ENCODE measurements around the gene FOXJ3.

FOXJ3 gene

GRCh38 chr1:42195841-42196240 is 139.2 kb downstream of the FOXJ3 start:
- DNase-seq (ENCODE audit: low read depth in 4 of 4, low spot score in 1 of 4) = no peak

GRCh38 chr1:42192106-42192505 is 142.9 kb downstream of the FOXJ3 start:
- DNase-seq (ENCODE audit: low read depth in 4 of 4, low spot score in 1 of 4) = no peak

- DNase-seq (ENCODE audit: low read depth in 4 of 4, low spot score in 1 of 4) = no peak
Observed at GRCh38 chr1:42191319-42191718, 143.7 kb downstream of the FOXJ3 start.

- no peak for DNase-seq (ENCODE audit: low read depth in 4 of 4, low spot score in 1 of 4)
Observed at GRCh38 chr1:42189931-42190853, 144.8 kb downstream of the FOXJ3 start.

GRCh38 chr1:42186152-42186551 is 148.9 kb downstream of the FOXJ3 start:
- no peak for DNase-seq (ENCODE audit: low read depth in 4 of 4, low spot score in 1 of 4)

- DNase-seq (ENCODE audit: low read depth in 4 of 4, low spot score in 1 of 4) = no peak
Observed at GRCh38 chr1:42184616-42185015, 150.4 kb downstream of the FOXJ3 start.

- DNase-seq (ENCODE audit: low read depth in 4 of 4, low spot score in 1 of 4) = no peak
Observed at GRCh38 chr1:42183957-42184268, 151.1 kb downstream of the FOXJ3 start.

- no peak for DNase-seq (ENCODE audit: low read depth in 4 of 4, low spot score in 1 of 4)
Observed at GRCh38 chr1:42183210-42183956, 151.7 kb downstream of the FOXJ3 start.

GRCh38 chr1:42181687-42182086 is 153.3 kb downstream of the FOXJ3 start:
- no peak for DNase-seq (ENCODE audit: low read depth in 4 of 4, low spot score in 1 of 4)

GRCh38 chr1:42179900-42180329 is 155.1 kb downstream of the FOXJ3 start:
- no peak for DNase-seq (ENCODE audit: low read depth in 4 of 4, low spot score in 1 of 4)

GRCh38 chr1:42179275-42179674 is 155.8 kb downstream of the FOXJ3 start:
- DNase-seq (ENCODE audit: low read depth in 4 of 4, low spot score in 1 of 4) = no peak

GRCh38 chr1:42178249-42178648 is 156.8 kb downstream of the FOXJ3 start:
- DNase-seq (ENCODE audit: low read depth in 4 of 4, low spot score in 1 of 4) = no peak

GRCh38 chr1:42177541-42177981 is 157.5 kb downstream of the FOXJ3 start:
- DNase-seq (ENCODE audit: low read depth in 4 of 4, low spot score in 1 of 4) = no peak

- DNase-seq (ENCODE audit: low read depth in 4 of 4, low spot score in 1 of 4) = no peak
Observed at GRCh38 chr1:42176902-42177519, 158.0 kb downstream of the FOXJ3 start.

GRCh38 chr1:42175314-42176054 is 159.6 kb downstream of the FOXJ3 start:
- no peak for DNase-seq (ENCODE audit: low read depth in 4 of 4, low spot score in 1 of 4)

- no peak for DNase-seq (ENCODE audit: low read depth in 4 of 4, low spot score in 1 of 4)
Observed at GRCh38 chr1:42173961-42174735, 160.9 kb downstream of the FOXJ3 start.

GRCh38 chr1:42173155-42173933 is 161.7 kb downstream of the FOXJ3 start:
- peak; percentile 42 to 58 (median 51) for DNase-seq (ENCODE audit: low read depth in 4 of 4, low spot score in 1 of 4)

GRCh38 chr1:42172381-42173133 is 162.5 kb downstream of the FOXJ3 start:
- no peak for DNase-seq (ENCODE audit: low read depth in 4 of 4, low spot score in 1 of 4)
